Activated CD4-positive, alpha-beta T cell treated with anti-CD3 and anti-CD28 coated beads for 24 hours (primary cell): ENCODE results near the gene SLC7A6OS.
A peak's percentile ranks its signal among the peaks of the same experiment; 100 is the strongest.

Experiments used
- DNase-seq, 2 donors: peaks; one replicate each; pipeline ENCODE4 v3.0.0-alpha.2; 2020; ENCODE audit warnings: low read depth in 2 of 2

SLC7A6OS gene

GRCh38 chr16:68310774-68311511 lies at the start of gene SLC7A6OS, which contains the start of gene PRMT7:
SLC7A6OS (minus strand) TSS chr16:68310946; CDS start chr16:68310926, 20 bp downstream.
PRMT7 (plus strand) TSS chr16:68311019; CDS start chr16:68315980, 4,961 bp downstream.
- peak; percentile 87 to 90 for DNase-seq

- no peak for DNase-seq
Measured at GRCh38 chr16:68359398-68360191, 48.8 kb upstream of the SLC7A6OS start.

GRCh38 chr16:68358951-68359350 lies 48.2 kb upstream of the SLC7A6OS start:
- DNase-seq, result no peak

- DNase-seq, result no peak
Measured at GRCh38 chr16:68357923-68358322, 47.2 kb upstream of the SLC7A6OS start.

- DNase-seq, result no peak
Measured at GRCh38 chr16:68357521-68357922, 46.8 kb upstream of the SLC7A6OS start.

GRCh38 chr16:68356919-68357286 lies 46.2 kb upstream of the SLC7A6OS start:
- DNase-seq, result no peak

GRCh38 chr16:68356249-68356918 lies 45.6 kb upstream of the SLC7A6OS start:
- peak; percentile 41 to 43 for DNase-seq

GRCh38 chr16:68355447-68356248 lies 44.9 kb upstream of the SLC7A6OS start:
- no peak for DNase-seq

- DNase-seq, result no peak
Measured at GRCh38 chr16:68354816-68355215, 44.1 kb upstream of the SLC7A6OS start.

- no peak for DNase-seq
Measured at GRCh38 chr16:68353366-68353765, 42.6 kb upstream of the SLC7A6OS start.

GRCh38 chr16:68351991-68352431 lies 41.3 kb upstream of the SLC7A6OS start:
- no peak for DNase-seq

GRCh38 chr16:68351463-68351862 lies 40.7 kb upstream of the SLC7A6OS start:
- DNase-seq, result no peak

GRCh38 chr16:68350813-68351350 lies 40.1 kb upstream of the SLC7A6OS start:
- DNase-seq, result no peak

GRCh38 chr16:68349838-68350410 lies 39.2 kb upstream of the SLC7A6OS start:
- no peak for DNase-seq

GRCh38 chr16:68348639-68349445 lies 38.1 kb upstream of the SLC7A6OS start:
- no peak for DNase-seq

- no peak for DNase-seq
Measured at GRCh38 chr16:68347605-68348004, 36.9 kb upstream of the SLC7A6OS start.

GRCh38 chr16:68346892-68347480 lies 36.2 kb upstream of the SLC7A6OS start:
- no peak for DNase-seq

- DNase-seq, result no peak
Measured at GRCh38 chr16:68345958-68346635, 35.4 kb upstream of the SLC7A6OS start.

GRCh38 chr16:68345351-68345810 lies 34.6 kb upstream of the SLC7A6OS start:
- no peak for DNase-seq
